ENCODE data around the gene VAMP8. TPM values are rescaled to one million over a fixed set of nuclear protein-coding genes. Genes with fewer than 3 reads are reported as not detected.
"Not testable (repeated sequence)": the region's sequence is repeated elsewhere in the genome, so short reads cannot be mapped to it uniquely, and the experiment has no call there.

Gene VAMP8
- total RNA-seq = 8.2 TPM

DNA sequence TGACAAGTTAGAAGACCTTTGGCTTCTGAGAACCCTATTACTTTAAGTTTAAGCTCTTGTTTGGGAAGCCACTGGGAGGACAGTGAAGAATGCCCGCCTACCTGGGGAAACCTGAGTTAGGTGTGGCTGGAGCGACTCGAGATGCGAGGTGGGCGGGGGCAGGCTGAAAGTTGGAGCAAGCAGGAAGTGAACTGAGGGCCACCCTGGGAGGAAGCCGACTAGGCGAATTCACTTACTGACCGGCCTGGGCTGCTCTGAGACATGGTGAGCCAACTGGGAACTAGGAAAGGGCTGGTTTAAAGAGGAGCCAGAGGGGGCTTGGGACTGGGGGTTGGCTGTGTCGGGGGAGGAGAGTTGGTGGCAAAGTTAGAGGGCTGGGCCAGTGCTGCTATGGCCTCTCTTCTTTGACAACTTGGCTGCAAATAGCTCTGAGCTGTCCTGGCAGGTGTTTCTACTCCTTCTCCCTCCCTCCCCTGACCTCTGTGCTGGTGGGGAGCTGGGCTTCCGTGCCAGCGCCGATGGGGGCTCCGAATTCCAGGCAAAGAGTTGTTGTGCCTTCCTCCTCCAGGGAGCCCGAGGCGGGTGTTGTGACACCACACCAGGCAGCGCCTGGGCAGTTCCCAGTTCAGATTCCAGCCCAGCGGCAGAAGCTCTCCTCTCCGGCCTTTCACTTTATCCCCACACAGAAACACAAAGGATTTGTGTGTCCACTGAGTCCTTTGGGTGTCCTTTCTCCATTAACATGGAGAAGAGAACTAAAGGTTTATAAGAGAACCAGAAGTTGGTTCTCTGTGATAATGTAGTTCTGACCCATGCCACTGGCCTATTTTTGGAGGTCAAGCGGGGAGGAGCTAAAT lies at the start of gene VAMP8:
Gene VAMP8 (plus strand): TSS at position 201 of the 857 bp plus-strand sequence. CDS start 61 bp downstream, at position 262.
- peak; percentile 46 for DNase-seq

DNA sequence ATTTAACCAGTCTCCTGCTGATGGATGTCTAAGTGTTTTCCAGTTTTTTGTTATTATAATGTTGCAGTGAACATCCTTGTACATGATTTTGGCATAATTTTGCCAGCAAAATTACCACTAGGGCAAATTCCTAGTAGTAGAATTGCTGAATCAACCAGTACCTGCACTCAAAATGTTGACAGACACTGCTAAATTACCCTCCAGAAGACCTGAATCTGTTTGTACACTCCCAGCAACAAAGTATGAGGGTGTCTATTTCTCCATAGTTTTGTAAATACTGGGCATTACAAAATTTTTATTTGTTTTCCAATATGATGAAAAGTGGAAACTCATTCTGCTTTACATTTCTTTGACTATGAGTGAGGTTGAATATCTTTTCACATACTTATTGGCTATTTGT lies 49.6 kb upstream of the VAMP8 start:
- no peak for DNase-seq

DNA sequence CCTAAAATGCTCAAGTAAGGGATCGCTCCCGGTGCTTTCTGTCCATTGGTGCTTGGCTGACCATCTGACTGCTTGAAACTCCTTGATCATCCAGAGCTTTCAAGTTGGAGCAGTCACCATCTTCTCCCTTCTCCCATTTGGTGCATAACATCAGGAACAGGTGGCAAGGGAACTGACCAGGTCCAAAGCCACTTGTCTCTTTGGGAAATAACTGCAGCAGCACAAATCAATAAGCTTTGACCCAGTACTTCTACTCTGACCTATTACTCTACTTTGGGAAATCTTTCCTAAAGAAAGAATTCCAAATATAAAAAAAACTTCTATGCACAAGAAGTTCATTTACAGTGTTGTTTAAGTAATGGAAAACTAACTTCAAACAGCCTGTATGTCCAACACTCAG lies 49.0 kb upstream of the VAMP8 start:
- no peak for DNase-seq

DNA sequence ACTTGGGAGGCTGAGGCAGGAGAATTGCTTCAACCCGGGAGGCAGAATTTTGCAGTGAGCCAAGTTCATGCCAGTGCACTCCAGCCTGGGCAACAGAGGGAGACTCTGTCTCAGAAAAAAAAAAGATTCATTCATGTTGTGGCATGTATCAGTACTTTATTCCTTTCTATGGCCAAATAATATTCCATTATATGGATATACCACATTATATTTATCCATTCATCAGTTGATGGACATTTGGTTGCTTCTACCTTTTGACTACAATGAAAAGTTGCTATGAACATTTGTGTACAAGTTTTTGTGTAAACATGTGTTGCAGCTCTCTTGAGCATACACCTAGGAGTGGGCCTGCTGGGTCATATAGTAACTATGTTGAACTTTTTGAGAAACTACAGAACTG lies 47.6 kb upstream of the VAMP8 start:
- no peak for DNase-seq

DNA sequence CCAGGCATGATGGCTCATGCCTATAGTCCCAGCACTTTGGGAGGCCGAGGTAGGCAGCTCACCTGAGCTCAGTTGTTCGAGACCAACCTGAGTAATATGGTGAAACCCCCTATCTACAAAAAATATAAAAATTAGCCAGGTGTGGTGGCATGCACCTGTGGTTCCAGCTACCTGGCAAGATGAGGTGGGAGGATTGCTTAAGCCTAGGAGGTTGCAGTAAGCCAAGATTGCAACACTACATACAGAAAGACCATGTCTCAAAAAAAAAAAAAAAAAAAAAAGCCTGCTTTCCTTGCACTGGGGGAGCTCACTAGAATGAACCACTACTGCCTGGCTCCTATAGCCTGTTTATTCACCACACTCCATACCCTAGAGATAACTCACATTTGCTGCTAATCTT lies 45.8 kb upstream of the VAMP8 start:
- no peak for DNase-seq

DNA sequence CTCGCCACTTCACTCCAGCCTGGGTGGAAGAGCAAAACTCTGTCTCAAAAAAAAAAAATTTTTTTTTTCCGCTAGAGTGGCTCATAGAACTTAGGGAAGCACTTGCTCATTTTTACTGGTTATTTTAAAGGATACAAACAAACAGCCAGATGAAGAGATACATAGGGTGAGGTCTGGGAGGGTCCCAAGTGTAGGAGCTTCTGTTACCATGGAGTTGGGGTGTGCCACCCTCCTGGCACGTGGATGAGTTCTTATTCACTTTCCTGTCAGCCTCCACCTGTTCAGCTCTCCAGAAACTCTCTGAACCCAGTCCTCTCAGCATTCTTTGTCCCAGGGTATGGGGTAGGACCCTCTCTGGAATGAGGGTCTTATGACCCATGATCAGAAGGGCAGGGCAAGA lies 43.3 kb upstream of the VAMP8 start:
- no peak for DNase-seq

DNA sequence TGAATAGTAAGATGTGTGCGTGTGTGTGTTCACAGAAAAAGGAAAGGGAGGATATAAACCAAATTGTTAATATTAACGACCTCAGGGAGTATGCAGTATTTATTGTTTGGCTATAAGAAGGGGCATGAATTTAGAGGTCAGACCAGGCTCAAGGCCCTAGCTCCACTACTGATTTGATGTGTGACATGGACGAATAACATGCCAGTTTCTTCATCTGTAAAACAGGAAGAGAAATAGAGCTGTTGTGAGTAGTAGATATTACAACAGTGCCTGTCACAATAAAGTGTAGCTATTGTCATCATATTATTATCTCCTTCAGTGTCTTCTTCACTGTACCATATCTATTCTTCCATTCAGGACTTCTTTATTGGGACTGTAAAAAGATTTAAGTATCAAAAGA lies 42.5 kb upstream of the VAMP8 start:
- DNase-seq = no peak

DNA sequence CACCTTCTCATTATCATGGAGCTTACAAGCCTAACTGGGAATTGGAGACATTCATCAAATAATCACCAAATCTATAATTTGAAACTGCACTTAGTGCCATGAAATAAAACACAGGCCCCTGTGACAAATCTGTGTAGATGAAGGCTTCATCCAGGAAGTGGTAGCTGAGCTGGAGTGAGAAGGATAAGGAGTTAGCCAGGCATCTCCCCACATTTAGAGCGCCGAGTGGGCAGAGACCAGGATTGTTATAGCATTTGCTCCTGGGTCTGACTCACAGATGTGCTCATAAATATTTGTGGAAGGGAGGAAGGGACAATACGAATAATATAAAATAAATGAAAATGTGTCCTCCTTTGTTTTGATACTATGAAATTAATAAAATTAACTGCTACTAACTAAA lies 40.9 kb upstream of the VAMP8 start:
- DNase-seq = no peak

DNA sequence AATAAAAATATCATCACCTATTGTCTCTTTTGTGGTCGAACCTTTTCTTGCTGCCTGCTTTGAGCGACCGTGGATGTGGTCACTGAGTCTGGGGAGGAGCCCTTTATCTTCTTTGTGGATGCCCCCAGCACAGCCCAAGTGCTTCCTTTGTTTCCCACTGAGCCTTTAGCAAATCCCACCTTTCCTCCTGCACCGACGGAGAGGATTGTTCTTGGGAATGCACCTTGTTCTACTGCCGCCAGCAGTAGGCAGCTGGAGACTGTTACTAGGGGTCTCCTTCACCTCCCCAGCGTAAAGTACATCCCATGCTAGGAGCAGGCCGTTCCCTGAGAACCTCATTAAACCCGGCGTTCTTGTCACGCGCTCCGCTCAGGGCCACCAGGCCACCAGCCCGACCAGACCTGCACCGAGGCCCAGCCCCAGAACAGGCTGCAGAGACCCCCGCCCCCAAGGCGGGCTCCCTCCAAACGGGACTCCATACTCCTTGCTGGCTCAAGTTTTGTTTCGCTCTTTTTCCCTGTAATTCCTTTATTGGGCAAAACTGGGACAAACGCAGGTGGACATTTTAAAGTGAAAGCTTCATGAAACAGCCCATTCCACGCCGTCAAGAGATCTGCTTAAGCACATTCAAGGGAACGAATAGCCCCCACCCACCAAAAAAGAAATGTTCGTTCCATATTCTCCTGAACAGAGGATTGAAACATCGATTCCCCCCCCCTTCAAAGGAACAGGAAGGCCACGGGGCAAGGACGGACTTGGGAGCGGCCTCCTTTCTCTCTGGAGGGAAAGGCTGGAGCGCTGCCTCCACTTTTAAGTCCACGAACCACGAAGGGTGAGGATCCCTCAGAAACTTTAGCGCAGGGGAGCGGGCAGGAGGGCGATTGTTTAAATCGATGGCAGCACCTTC lies 39.5 kb upstream of the VAMP8 start:
- DNase-seq = peak; percentile 75

DNA sequence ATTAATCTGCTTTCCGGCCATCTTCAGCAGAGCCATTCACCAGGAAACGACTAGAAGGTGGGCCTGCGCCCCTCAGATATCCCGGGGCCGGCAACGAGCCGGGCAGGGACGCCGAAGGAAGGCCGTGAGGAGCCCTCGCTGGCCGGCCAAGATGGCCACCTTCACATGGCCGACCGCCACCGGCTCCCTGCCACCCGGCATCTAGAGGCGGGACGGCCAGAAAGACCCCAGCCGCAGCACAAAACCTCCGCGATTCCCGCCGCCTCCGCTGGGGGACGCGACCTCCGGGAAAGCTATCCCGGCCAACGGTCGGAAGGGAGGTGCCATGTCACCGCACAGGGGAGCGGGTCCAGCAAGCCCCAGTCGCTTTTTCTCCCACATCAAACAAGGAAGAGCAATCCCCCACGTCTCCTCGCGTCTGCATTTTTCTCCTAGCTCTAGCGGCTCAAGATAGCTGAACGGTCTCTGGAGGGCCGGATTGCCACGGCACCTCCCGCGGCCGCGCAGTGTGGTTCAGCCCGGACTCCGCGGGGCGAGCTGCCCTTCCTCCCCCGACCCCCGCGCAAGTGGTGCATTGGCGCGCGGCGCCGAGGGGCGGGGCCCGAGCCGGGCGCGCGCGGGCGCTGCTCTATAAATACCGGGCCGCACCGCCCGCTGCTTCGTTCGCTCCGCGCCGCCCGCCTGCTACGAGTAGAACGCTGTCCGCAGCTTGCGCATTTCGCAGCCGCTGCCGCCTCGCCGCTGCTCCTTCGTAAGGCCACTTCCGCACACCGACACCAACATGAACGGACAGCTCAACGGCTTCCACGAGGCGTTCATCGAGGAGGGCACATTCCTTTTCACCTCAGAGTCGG lies 38.7 kb upstream of the VAMP8 start, which contains the start of gene MAT2A:
Gene MAT2A (plus strand): TSS at position 662 of the 854 bp plus-strand sequence. CDS start 120 bp downstream, at position 782.
- DNase-seq = peak; percentile 98

DNA sequence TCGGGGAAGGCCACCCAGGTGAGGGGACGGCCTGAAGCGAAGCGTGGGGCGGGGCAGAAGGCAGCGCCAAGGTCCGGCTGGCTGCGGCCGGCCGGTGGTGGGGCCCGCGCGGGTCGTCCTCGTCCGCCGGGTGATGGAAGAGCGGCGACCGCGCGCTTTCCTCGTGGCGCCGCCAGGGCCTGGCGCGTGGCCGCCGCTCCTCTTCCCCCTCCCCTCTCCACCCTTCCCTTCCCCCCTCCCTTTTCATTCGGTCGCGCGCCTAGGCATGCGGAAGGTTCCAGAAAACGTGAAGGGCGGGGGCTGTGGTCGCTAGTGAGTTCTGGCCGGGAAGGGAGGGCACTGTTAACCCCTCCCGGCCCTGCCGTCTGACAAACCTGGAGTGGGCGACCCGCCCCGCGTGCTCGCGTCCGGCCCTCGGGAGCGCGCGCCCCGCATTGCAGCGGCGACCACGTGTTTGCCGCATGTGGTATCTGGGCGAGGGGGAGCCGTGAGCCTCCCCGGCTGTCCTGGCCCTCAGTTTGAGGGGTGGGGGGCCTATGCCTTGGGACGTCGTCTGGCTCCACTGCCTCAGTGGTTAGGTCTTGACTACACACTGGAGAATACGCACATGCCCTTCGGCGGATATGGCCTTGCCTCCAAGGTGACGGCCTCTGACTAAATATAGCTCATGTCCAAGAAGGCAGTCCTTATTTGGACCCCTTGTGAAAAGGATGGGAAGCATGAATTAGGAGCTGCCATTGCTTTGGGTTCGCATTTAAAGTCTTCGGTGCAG lies 37.8 kb upstream of the VAMP8 start:
- peak; percentile 90 for DNase-seq

DNA sequence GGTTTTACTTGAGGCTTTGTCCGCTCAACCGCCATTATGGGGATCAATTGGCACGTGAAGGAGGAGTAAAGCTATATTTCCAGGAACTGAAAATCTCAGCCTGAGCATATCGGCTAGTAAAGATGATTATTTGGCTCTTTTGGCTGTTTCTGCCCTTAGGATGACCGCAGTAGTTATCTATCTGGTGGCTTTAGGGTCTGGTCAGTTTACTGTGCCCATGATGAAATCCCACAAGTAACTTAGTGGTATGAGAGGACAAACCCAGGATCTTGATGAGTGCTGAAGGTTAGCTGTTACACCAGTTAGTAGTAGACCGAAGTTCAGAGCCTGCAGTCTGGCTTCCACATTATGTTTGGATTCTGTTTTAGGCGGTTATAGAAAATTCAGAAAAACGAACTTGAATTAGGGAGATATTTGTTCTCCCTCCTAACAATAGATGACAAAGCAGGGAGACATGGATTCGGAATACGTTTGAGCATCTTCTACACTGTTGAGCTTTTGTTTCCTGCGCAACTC lies 37.2 kb upstream of the VAMP8 start:
- no peak for DNase-seq

DNA sequence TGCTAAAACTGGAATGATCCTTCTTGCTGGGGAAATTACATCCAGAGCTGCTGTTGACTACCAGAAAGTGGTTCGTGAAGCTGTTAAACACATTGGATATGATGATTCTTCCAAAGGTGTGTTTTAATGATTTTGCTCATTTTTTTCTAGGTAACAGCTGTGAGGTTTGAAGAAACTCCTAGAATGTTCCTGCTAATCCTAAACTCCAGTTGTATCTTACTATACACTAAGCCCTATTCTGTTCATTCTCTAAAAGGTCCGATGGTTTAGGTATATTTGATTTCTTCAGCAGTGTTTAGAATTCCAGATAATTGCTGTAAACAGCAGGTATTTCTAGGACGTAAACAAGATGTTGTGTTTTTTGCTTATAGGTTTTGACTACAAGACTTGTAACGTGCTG lies 36.1 kb upstream of the VAMP8 start:
- DNase-seq = no peak

DNA sequence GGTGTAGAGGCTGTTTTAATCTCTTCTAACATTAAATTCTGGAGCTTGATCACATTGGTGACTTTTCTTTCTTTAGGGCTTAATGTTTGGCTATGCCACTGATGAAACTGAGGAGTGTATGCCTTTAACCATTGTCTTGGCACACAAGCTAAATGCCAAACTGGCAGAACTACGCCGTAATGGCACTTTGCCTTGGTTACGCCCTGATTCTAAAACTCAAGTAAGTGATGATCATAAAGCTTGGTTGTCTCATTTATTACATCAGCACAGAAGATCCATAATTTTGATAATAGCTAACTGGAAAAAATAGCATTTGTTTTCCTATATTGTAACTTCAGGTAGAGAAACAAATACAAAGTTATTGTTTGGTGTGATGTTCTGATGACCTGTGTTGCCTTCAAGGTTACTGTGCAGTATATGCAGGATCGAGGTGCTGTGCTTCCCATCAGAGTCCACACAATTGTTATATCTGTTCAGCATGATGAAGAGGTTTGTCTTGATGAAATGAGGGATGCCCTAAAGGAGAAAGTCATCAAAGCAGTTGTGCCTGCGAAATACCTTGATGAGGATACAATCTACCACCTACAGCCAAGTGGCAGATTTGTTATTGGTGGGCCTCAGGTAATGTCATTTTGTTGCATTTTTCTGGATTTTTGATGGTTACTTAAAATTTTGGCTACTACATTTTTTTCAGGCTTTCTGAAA lies 35.5 kb upstream of the VAMP8 start:
- no peak for DNase-seq

DNA sequence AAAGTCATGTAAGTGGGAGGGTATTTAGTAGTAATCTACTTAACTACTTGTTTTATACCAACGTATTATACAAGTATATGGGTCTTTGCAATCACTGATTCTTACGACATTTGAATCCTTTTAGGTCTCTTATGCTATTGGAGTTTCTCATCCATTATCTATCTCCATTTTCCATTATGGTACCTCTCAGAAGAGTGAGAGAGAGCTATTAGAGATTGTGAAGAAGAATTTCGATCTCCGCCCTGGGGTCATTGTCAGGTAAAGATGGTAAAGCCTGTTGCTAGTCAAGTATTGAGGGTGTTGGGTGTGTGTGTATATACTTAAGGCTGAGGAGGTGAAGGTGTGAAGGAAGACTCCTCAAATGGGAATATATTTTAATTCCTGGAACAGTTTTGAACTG lies 34.6 kb upstream of the VAMP8 start:
- no peak for DNase-seq

DNA sequence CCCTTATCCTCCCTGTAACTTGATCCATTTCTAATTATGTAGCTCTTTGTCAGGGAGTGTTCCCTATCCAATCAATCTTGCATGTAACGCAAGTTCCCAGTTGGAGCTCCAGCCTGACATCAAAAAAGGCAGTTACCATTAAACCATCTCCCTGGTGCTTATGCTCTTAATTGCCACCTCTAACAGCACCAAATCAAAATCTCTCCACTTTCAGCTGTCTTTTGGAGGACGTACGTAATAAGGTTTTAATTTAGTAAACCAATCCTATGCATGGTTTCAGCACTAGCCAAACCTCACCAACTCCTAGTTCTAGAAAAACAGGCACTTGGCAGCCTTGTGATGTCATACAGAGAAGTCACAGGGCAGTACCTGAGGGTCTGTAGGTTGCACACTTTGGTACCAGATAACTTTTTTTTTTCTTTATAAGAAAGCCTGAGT lies 33.1 kb upstream of the VAMP8 start:
- not testable (repeated sequence) for DNase-seq

DNA sequence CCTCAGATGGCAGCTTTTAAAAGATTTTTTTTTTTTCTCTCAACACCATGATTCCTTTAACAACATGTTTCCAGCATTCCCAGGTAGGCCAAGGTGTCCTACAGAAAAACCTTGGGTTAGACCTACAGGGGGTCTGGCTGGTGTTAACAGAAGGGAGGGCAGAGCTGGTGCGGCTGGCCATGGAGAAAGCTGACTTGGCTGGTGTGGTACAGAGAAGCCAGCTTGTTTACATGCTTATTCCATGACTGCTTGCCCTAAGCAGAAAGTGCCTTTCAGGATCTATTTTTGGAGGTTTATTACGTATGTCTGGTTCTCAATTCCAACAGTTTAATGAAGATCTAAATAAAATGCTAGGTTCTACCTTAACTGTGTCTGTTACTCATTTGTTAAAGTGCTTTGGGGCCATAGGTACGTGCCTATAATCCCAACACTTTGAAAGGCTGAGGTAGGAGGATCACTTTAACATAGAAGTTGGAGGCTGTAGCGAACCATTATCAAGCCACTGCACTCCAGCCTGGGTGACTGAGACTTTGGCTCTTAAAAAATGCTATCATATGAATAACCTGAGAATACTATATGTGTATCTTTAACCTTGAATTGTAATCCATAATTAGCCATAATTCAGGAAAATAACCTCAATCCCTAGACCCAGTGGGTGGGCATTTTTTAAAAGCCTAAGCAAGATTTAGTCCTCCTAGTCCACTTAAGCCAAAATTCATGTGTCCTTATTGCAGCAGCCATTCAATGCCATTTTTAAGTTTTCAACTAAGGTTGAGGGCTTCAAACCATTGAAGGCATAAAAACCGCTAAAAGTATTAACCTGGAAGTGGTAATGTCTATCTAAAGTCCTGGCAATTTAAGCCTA lies 32.2 kb upstream of the VAMP8 start:
- not testable (repeated sequence) for DNase-seq

DNA sequence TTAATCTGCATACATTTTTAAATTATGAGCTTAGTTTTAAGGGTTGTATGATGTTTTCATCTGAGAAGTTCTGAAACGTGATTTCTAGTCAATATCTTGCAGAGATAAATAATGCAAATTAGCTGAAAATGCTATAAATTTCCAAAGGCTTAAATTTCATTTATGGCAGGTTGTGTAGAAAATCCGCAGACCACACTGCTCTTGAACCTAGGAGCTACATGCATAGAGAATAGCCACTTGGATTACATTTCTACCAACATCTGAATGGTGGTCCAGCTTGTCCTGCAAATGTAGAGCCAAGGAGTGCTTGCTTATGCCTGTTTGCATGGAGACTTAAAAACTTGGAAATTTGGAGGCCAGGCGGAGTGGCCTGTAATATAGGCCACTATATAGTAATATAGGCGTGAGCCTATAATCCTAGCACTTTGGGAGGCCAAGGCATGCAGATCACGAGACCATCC lies 31.6 kb upstream of the VAMP8 start:
- no peak for DNase-seq

Data from tongue (tissue), 2 donors.